HCT116 (cell line): ENCODE results near the gene ALK. TPM values are rescaled to one million over a fixed set of nuclear protein-coding genes. Genes with fewer than 3 reads are reported as not detected.

Experiments used
- total RNA-seq: library from RNA; stranded (reverse); gene quantifications from one replicate; pipeline ENCODE4 v1.2.1, GENCODE V29; 2021; ENCODE audit not compliant: unreplicated experiment

Gene ALK
- total RNA-seq, 1 experiment from 2014 or later, result not detected

Other genes with a start within 250 kb of the ALK start
- gene YPEL5, start 225.4 kb upstream of the ALK start, total RNA-seq, result 27.1 TPM